Transverse colon (tissue), 4 donors: ENCODE measurements around the gene WDCP. TPM values are rescaled to one million over a fixed set of nuclear protein-coding genes. Genes with fewer than 3 reads are reported as not detected.

ENCODE experiments used
- DNase-seq: peaks from one replicate; pipeline ENCODE4 v3.0.0-alpha.2; 2019
- H3K27ac ChIP-seq, 4 donors: fragments of 200-600 bp; sonication (generic); 2 replicates each; pipeline ENCODE4 v1.5.1; 2016 to 2018; ENCODE audit warnings: inconsistent platforms in 4 of 4
- H3K27me3 ChIP-seq: fragments of 200-600 bp; sonication (generic); 2 replicates; pipeline ENCODE4 v1.5.1; 2017; ENCODE audit warnings: inconsistent platforms
- H3K36me3 ChIP-seq, 4 donors: fragments of 200-600 bp; sonication (generic); 2 replicates each; pipeline ENCODE4 v1.5.1; 2017 to 2019; ENCODE audit warnings: inconsistent platforms in 4 of 4
- H3K4me1 ChIP-seq, 4 donors: fragments of 200-600 bp; sonication (generic); 2 replicates each; pipeline ENCODE4 v1.5.1; 2017 to 2020; ENCODE audit warnings: inconsistent platforms in 4 of 4
- H3K4me3 ChIP-seq, 4 donors: fragments of 200-600 bp; sonication (generic); 1 replicate in 1 of 4; 2 replicates in 3 of 4; pipeline versions ENCODE4 v1.5.1 to v1.6.1; 2017 to 2019; ENCODE audit warnings: inconsistent platforms in 4 of 4
- H3K9me3 ChIP-seq, 2 donors: fragments of 200-600 bp; sonication (generic); 2 replicates each; pipeline ENCODE4 v1.5.1; 2017 to 2019; ENCODE audit warnings: inconsistent platforms in 2 of 2
- CTCF ChIP-seq, 5 experiments: fragments of 200-600 bp in 3 of 5; fragments of 450-650 bp in 2 of 5; sonication (generic) in 3 of 5; IDR thresholded peaks; 1 replicate in 2 of 5; 2 replicates in 3 of 5; pipeline ENCODE4 v1.5.1; 2016 to 2017; ENCODE audit warnings: antibody characterized with exemption in 5 of 5, inconsistent platforms in 3 of 5, mild to moderate bottlenecking in 2 of 5, moderate library complexity in 1 of 5
- EP300 ChIP-seq: sonication (generic); formaldehyde crosslinking; IDR thresholded peaks from one replicate; pipeline ENCODE4 v1.6.1; 2017; ENCODE audit warnings: antibody characterized with exemption, low read depth
- POLR2A ChIP-seq: fragments of 450-650 bp; IDR thresholded peaks from one replicate; pipeline ENCODE4 v1.6.1; 2016; ENCODE audit warnings: antibody characterized with exemption, mild to moderate bottlenecking, moderate library complexity
- POLR2AphosphoS5 ChIP-seq, 3 donors: sonication (generic); formaldehyde crosslinking; IDR thresholded peaks; one replicate each; pipeline ENCODE4 v1.6.1; 2016; ENCODE audit warnings: antibody characterized with exemption in 3 of 3
- WGBS, 2 donors: methylation state at CpG; one replicate each; pipeline ENCODE4 v1.1.5; 2018; ENCODE audit warnings: low coverage in 1 of 2; 5-methylcytosine and 5-hydroxymethylcytosine counted together
- in situ Hi-C, 4 donors: fragments of 200-750 bp; cut with MboI; loops; one replicate each; pipeline versions ENCODE4 v1.15.0 to v1.15.1; 2017; ENCODE audit warnings: low sequenced_read_pairs in 3 of 4, low pct_ligation_motif_present in 1 of 4, low pct_unique_long_range_greater_than_20kb in 1 of 4
- intact Hi-C: fragments of 100-400 bp; cut with DNase I; formaldehyde crosslinking; loops from one replicate; pipeline ENCODE4 v1.15.1; 2023; ENCODE audit warnings: low total_unique reads
- total RNA-seq, 4 donors: library from RNA; depleted of rRNA; stranded (reverse); fragments of >200 nt; gene quantifications; one replicate each; pipeline ENCODE4 v1.1.0, GENCODE V29; 2016

Gene WDCP
- total RNA-seq, 4 donors from 2014 or later, result 1.5 to 4.0 (median 3.0) TPM

GRCh38 chr2:24050041-24050979, 3.1 kb upstream of the WDCP start:
- peak overlapping the region; percentile 64 to 72 (median 70) for H3K27ac ChIP-seq
- H3K4me1 ChIP-seq, result peaks cover 9 to 31% (median 23%) of the 10 kb centered on the region in 4 donors
- peak; percentile 19 for DNase-seq
- in situ Hi-C loops (no loop called here), intact Hi-C loops (no loop called here)
- 15 to 19% methylated on average over 6 to 36 of the region's 47 CpGs for WGBS, 2 donors
- peaks cover 13% of the 10 kb centered on the region for H3K27me3 ChIP-seq
- peak overlapping the region; percentile 68 to 83 (median 73) for H3K4me3 ChIP-seq
- H3K36me3 ChIP-seq, result no peaks in the 10 kb centered on the region
- TF ChIP-seq CTCF (IDR thresholded peaks at IDR 0.05) (no peak), POLR2A (no peak), EP300 (no peak), POLR2AphosphoS5 (IDR thresholded peaks at IDR 0.05) (no peak)
- no peaks in the 10 kb centered on the region for H3K9me3 ChIP-seq

- in situ Hi-C loops, result no loop called here
- Histone ChIP-seq H3K4me1 (peaks cover 9 to 31% (median 23%) of the 10 kb centered on the region in 4 donors), H3K27me3 (peaks cover 13% of the 10 kb centered on the region), H3K4me3 (peak within 1 kb of the TSS; percentile 68 to 83 (median 73)), H3K36me3 (no peaks in the 10 kb centered on the region), H3K27ac (peak within 1 kb of the TSS; percentile 64 to 72 (median 70)), H3K9me3 (no peaks in the 10 kb centered on the region)
- peak; percentile 80 for DNase-seq
- 0 to 4% methylated on average over 3 to 48 of the region's 52 CpGs for WGBS, 2 donors
- intact Hi-C loops, result no loop called here
- peak; percentile 53 for TF ChIP-seq POLR2A
- TF ChIP-seq CTCF (IDR thresholded peaks at IDR 0.05), result no peak
- TF ChIP-seq EP300, result no peak
- TF ChIP-seq POLR2AphosphoS5 (IDR thresholded peaks at IDR 0.05), result peak; percentile 48 to 71 (median 56)
Observed at GRCh38 chr2:24049485-24050021, 2.4 kb upstream of the WDCP start, which contains the start of gene FKBP1B. Gene FKBP1B (plus strand): TSS chr2:24049741. CDS start chr2:24049850, 109 bp downstream.

- WGBS, 2 donors, result 17 to 38% methylated on average over 22 to 23 of the region's 23 CpGs
- Histone ChIP-seq H3K4me3 (peak overlapping the region; percentile 68 to 83 (median 73)), H3K36me3 (no peaks in the 10 kb centered on the region), H3K27me3 (peaks cover 13% of the 10 kb centered on the region), H3K27ac (peak overlapping the region in 2 of 4 donors; percentile 64 to 71), H3K9me3 (no peaks in the 10 kb centered on the region), H3K4me1 (peaks cover 9 to 31% (median 23%) of the 10 kb centered on the region in 4 donors)
- no peak for DNase-seq
- TF ChIP-seq POLR2A (no peak), CTCF (IDR thresholded peaks at IDR 0.05) (no peak), EP300 (no peak), POLR2AphosphoS5 (IDR thresholded peaks at IDR 0.05) (no peak)
- in situ Hi-C loops, result no loop called here
- intact Hi-C loops, result no loop called here
Observed at GRCh38 chr2:24048769-24049484, 1.7 kb upstream of the WDCP start.

DNA sequence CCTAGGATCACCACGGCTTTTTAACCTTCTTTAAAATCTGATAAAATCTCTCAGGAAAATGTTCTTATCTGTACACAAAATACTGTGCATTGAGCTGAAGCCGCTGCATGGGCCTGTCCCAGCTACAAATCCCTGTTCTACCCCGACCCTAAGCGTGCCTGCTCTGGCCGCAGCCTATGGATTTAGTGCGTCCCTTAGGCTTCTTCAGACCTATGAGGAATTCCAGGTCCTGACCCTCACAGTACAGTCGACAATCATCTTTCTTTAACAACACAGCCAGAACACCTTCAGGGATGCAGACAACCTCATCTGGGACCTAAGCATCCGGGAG, 477 bp upstream of the WDCP start:
- WGBS, 2 donors, result 50 to 56% methylated on average over 7 to 8 of the region's 8 CpGs
- H3K36me3 ChIP-seq, result no peaks in the 10 kb centered on the region
- TF ChIP-seq POLR2A, result no peak
- no peak for TF ChIP-seq CTCF (IDR thresholded peaks at IDR 0.05)
- TF ChIP-seq POLR2AphosphoS5 (IDR thresholded peaks at IDR 0.05), result no peak
- TF ChIP-seq EP300, result no peak
- H3K27me3 ChIP-seq, result peaks cover 13% of the 10 kb centered on the region
- in situ Hi-C loops, result no loop called here
- intact Hi-C loops, result no loop called here
- peaks cover 9 to 31% (median 23%) of the 10 kb centered on the region in 4 donors for H3K4me1 ChIP-seq
- H3K9me3 ChIP-seq, result no peaks in the 10 kb centered on the region
- peak overlapping the region in 1 of 4 donors; percentile 65 for H3K4me3 ChIP-seq
- DNase-seq, result no peak
- no peak overlapping the region for H3K27ac ChIP-seq
